Fibroblast of villous mesenchyme (primary cell): ENCODE data around the gene USP47. TPM values are rescaled to one million over a fixed set of nuclear protein-coding genes. Genes with fewer than 3 reads are reported as not detected.

Experiments used
- DNase-seq: peaks from one replicate; pipeline ENCODE4 v3.0.0-alpha.2; 2010; ENCODE audit warnings: low read depth
- H3K4me3 ChIP-seq: 2 replicates; pipeline ENCODE4 v1.5.1; 2011; ENCODE audit warnings: low read depth, mild to moderate bottlenecking, low read length
- CTCF ChIP-seq: IDR thresholded peaks from 2 replicates; pipeline ENCODE4 v1.5.1; 2012; ENCODE audit warnings: low read depth, mild to moderate bottlenecking, low read length; ENCODE audit not compliant: insufficient read depth
- total RNA-seq: library from RNA; depleted of rRNA; stranded (reverse); fragments of >200 nt; gene quantifications from 2 replicates; pipeline ENCODE4 v1.2.3, GENCODE V29; 2012

Gene USP47
- total RNA-seq, 1 donor: 116 TPM

GRCh38 chr11:11806586-11806985 is 35.2 kb upstream of the USP47 start:
- no peak overlapping the region for H3K4me3 ChIP-seq
- DNase-seq: no peak
- TF ChIP-seq CTCF: no peak

- no peak for TF ChIP-seq CTCF
- H3K4me3 ChIP-seq: no peak overlapping the region
Observed at GRCh38 chr11:11807811-11808782, 33.7 kb upstream of the USP47 start.

GRCh38 chr11:11808992-11809615 is 32.7 kb upstream of the USP47 start:
- TF ChIP-seq CTCF: no peak
- no peak overlapping the region for H3K4me3 ChIP-seq
- no peak for DNase-seq

More at GRCh38 chr11:11807811-11808782, 33.7 kb upstream of the USP47 start:
- DNase-seq: no peak

- H3K4me3 ChIP-seq: no peak overlapping the region
- no peak for TF ChIP-seq CTCF
Observed at GRCh38 chr11:11810764-11811726, 30.7 kb upstream of the USP47 start.

GRCh38 chr11:11813288-11813962 is 28.3 kb upstream of the USP47 start:
- DNase-seq: peak; percentile 94
- no peak for TF ChIP-seq CTCF
- H3K4me3 ChIP-seq: no peak overlapping the region

More at GRCh38 chr11:11810764-11811726, 30.7 kb upstream of the USP47 start:
- DNase-seq: no peak
